Lung (tissue), 12 donors: Measurements from ENCODE around the gene ACOT7. TPM values are rescaled to one million over a fixed set of nuclear protein-coding genes. Genes with fewer than 3 reads are reported as not detected.

Experiments
- ATAC-seq: fragments of 200-7000 bp; cut with Tn5 transposase; one replicate; pipeline ENCODE4 v1.9.1; 2020; ENCODE audit warnings: moderate number of reproducible peaks; ENCODE audit not compliant: insufficient read depth, low FRiP score
- DNase-seq, 3 donors: peaks; one replicate each; pipeline ENCODE4 v3.0.0-alpha.2; 2013 to 2017
- H3K27ac ChIP-seq, 2 donors: one replicate each; pipeline ENCODE4 v1.5.1; 2013; ENCODE audit warnings: mild to moderate bottlenecking in 2 of 2, moderate library complexity in 2 of 2, control low read depth in 1 of 2, inconsistent platforms in 1 of 2, low read depth in 1 of 2, low read length in 1 of 2
- H3K27me3 ChIP-seq, 3 donors: one replicate each; pipeline ENCODE4 v1.5.1; 2013; ENCODE audit warnings: low read length in 2 of 3; ENCODE audit not compliant: control insufficient read depth in 3 of 3, insufficient read depth in 3 of 3
- H3K36me3 ChIP-seq, 4 donors: one replicate each; pipeline ENCODE4 v1.5.1; 2013; ENCODE audit warnings: low read length in 4 of 4, mild to moderate bottlenecking in 1 of 4, moderate library complexity in 1 of 4; ENCODE audit not compliant: control insufficient read depth in 4 of 4, insufficient read depth in 4 of 4
- H3K4me1 ChIP-seq, 5 donors: one replicate each; pipeline ENCODE4 v1.5.1; 2013; ENCODE audit warnings: low read length in 5 of 5, mild to moderate bottlenecking in 2 of 5, moderate library complexity in 1 of 5; ENCODE audit not compliant: control insufficient read depth in 5 of 5, insufficient read depth in 5 of 5
- H3K4me3 ChIP-seq: one replicate; pipeline ENCODE4 v1.5.1; 2013; ENCODE audit warnings: mild to moderate bottlenecking, control low read depth, moderate library complexity
- H3K9ac ChIP-seq, 2 donors: one replicate each; pipeline ENCODE4 v1.5.1; 2013; ENCODE audit warnings: low read length in 2 of 2, control low read depth in 1 of 2; ENCODE audit not compliant: insufficient read depth in 1 of 2
- H3K9me3 ChIP-seq, 4 donors: one replicate each; pipeline ENCODE4 v1.5.1; 2013; ENCODE audit warnings: low read length in 3 of 4, mild to moderate bottlenecking in 1 of 4, moderate library complexity in 1 of 4; ENCODE audit not compliant: control insufficient read depth in 4 of 4, insufficient read depth in 3 of 4
- WGBS, 2 donors: extraction: QIAGEN DNeasy Blood & Tissue Kit; methylation state at CpG; one replicate each; pipeline ENCODE4 v1.1.7; 2013; 5-methylcytosine and 5-hydroxymethylcytosine counted together
- polyA plus RNA-seq, 2 donors: library from polyadenylated mRNA; stranded (reverse); fragments of 200-250 nt; gene quantifications; one replicate each; pipeline ENCODE4 v1.2.1, GENCODE V29; 2013
- total RNA-seq, 2 donors: library from RNA; depleted of rRNA in 1 of 2; stranded (reverse); fragments of >200 nt in 1 of 2; gene quantifications; one replicate each; pipeline ENCODE4 v1.2.1, GENCODE V29; 2014 to 2021
- TF ChIP-seq, protein P1 (sequence below): IDR thresholded peaks from 2 replicates; pipeline ENCODE4 v1.5.1; 2012; ENCODE audit warnings: mild to moderate bottlenecking; ENCODE audit errors: control extremely low read depth, extremely low read depth
- donor health status: control.
- donor health status: control.
- donor health status: Bipolar disorder and iron deficiency.
- donor health status: healthy.
- donor health status: DM: yes; HTN: yes; CAD: no.

ACOT7 gene
- total and polyA plus RNA-seq, 4 donors, result 8.8 to 37.4 (median 23.1) TPM

DNA sequence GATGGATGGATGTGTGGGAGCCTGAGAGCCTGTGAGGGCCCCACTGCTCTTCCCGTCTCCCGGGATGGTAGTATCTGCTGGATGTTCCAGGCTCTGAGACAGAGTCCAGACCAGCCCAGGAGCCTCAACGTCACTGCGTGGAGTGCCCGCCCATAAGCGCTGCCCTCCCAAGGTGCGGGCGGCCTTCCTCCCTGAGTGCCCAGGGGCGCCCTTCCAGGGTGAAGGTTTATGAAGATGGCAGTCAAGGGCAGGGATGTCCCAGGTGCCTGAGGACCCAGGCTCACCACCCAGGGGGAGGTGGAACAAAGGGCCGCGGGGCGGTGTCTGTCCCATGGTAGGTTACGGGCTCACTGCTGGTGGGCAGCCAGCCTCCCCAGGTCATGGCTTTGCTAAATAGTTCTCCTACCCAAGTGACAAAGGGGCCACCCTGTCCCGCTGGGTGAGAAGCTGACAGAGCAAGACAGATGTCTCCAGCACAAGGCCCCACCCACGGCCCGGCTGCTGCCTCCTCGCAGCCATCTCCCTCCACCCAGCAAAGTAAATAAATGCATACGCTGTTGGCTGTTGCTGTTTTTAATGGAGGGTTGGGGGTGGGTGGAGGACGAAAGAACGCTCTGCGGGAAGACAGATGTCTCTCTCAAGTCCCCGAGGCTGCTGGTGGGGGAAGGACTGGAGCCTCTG is 123.7 kb downstream of the ACOT7 start:
- TF ChIP-seq, protein P1, sequence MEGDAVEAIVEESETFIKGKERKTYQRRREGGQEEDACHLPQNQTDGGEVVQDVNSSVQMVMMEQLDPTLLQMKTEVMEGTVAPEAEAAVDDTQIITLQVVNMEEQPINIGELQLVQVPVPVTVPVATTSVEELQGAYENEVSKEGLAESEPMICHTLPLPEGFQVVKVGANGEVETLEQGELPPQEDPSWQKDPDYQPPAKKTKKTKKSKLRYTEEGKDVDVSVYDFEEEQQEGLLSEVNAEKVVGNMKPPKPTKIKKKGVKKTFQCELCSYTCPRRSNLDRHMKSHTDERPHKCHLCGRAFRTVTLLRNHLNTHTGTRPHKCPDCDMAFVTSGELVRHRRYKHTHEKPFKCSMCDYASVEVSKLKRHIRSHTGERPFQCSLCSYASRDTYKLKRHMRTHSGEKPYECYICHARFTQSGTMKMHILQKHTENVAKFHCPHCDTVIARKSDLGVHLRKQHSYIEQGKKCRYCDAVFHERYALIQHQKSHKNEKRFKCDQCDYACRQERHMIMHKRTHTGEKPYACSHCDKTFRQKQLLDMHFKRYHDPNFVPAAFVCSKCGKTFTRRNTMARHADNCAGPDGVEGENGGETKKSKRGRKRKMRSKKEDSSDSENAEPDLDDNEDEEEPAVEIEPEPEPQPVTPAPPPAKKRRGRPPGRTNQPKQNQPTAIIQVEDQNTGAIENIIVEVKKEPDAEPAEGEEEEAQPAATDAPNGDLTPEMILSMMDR, result no peak

DNA sequence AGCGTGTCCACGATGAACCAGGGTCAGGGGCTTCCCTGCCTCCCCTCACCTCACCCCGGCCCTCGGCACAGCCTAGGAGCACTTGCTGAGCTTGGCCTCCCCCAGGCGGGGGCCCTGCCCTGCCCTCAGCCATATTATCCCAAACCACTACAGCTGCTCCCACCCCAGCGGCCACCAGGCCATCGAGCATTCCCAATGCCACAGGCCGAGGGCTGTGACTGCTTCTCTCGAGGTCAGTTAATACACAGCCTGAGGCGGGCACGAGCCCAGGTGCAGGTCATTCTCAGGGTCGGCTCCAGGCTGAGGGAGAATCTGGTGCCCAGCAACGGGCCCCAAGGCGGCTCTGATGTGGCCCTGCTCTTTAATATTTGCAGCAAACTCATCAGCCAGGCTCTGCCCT is 124.3 kb downstream of the ACOT7 start:
- no peak for DNase-seq
- TF ChIP-seq, protein P1, result no peak
- no peak overlapping the region for H3K9ac ChIP-seq
- peaks cover 0 to 2% (median 0%) of the 10 kb centered on the region in 4 donors for H3K9me3 ChIP-seq
- H3K27me3 ChIP-seq, result no peaks in the 10 kb centered on the region
- no peak for ATAC-seq
- H3K4me3 ChIP-seq, result no peak overlapping the region
- WGBS, 2 donors, result 91 to 96% methylated on average over 13 to 14 of the region's 14 CpGs
- no peaks in the 10 kb centered on the region for H3K36me3 ChIP-seq
- peaks cover 0 to 65% (median 29%) of the 10 kb centered on the region in 5 donors for H3K4me1 ChIP-seq
- no peak overlapping the region for H3K27ac ChIP-seq

More for the DNA sequence above, 123.7 kb downstream of the ACOT7 start:
- 84 to 85% methylated on average over 22 of the region's 22 CpGs for WGBS, 2 donors
- Histone ChIP-seq H3K27ac (no peak overlapping the region), H3K4me3 (no peak overlapping the region), H3K9ac (no peak overlapping the region), H3K27me3 (no peaks in the 10 kb centered on the region), H3K9me3 (peaks cover 0 to 2% (median 0%) of the 10 kb centered on the region in 4 donors), H3K36me3 (no peaks in the 10 kb centered on the region), H3K4me1 (peaks cover 0 to 59% (median 25%) of the 10 kb centered on the region in 5 donors)
- DNase-seq, result peak; percentile 82 to 88 (median 84)
- no peak for ATAC-seq

DNA sequence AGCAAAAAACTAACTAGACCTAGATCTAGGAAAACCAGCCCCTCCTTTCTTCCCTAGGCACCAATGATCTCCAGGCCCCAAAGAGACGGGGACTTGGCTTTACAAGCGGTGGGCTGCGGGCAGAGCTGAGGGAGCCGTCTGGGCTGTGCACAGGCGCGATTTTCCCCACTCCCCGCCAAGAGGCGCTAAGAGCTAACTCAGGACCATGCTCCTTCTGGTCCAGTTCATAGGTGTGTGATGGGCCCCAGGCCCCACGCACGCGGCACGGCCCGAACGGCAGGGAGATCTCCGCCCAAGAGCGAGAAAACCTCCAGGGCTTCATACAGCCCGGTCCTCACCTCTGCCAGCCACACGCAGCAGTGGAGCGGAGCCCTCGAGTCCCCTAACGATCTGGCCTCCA is 125.2 kb downstream of the ACOT7 start:
- H3K4me1 ChIP-seq, result peaks cover 0 to 74% (median 38%) of the 10 kb centered on the region in 5 donors
- 82 to 95% methylated on average over 21 of the region's 21 CpGs for WGBS, 2 donors
- no peak overlapping the region for H3K4me3 ChIP-seq
- no peaks in the 10 kb centered on the region for H3K27me3 ChIP-seq
- ATAC-seq (no peak), DNase-seq (no peak)
- peaks cover 0 to 2% (median 0%) of the 10 kb centered on the region in 4 donors for H3K9me3 ChIP-seq
- H3K9ac ChIP-seq, result no peak overlapping the region
- TF ChIP-seq, protein P1, result no peak
- no peaks in the 10 kb centered on the region for H3K36me3 ChIP-seq
- no peak overlapping the region for H3K27ac ChIP-seq
